Activated naive CD4-positive, alpha-beta T cell treated with anti-CD3 and anti-CD28 coated beads, Interleukin-2, amount 10 ng/mL, durations not matched to agents 7 days and 5 days (primary cell): Measurements from ENCODE around the gene NPAS3.

Experiments used
- CTCF ChIA-PET: fragments of 350-600 bp; sonication (Branson Sonifier 250); formaldehyde crosslinking; loops from one replicate; lab custom pipeline; 2021; ENCODE audit warnings: antibody characterized with exemption; lab: Charles Lee
- DNase-seq: peaks from one replicate; pipeline ENCODE4 v3.0.0-alpha.2; 2020
- H3K27ac Mint-ChIP-seq: one replicate; pipeline ENCODE4 v1.8.0; 2021; ENCODE audit warnings: mild to moderate bottlenecking, moderate library complexity, mixed read lengths
- H3K27me3 Mint-ChIP-seq: one replicate; pipeline ENCODE4 v1.8.0; 2021; ENCODE audit warnings: mild to moderate bottlenecking, mixed read lengths
- H3K36me3 Mint-ChIP-seq: one replicate; pipeline ENCODE4 v1.8.0; 2021; ENCODE audit warnings: mixed read lengths
- H3K4me1 Mint-ChIP-seq: one replicate; pipeline ENCODE4 v1.8.0; 2021; ENCODE audit warnings: mixed read lengths
- H3K4me3 Mint-ChIP-seq: one replicate; pipeline ENCODE4 v1.8.0; 2021; ENCODE audit warnings: mild to moderate bottlenecking, moderate library complexity, mixed read lengths
- H3K9me3 Mint-ChIP-seq: one replicate; pipeline ENCODE4 v1.8.0; 2021; ENCODE audit warnings: mixed read lengths

Gene NPAS3

DNA sequence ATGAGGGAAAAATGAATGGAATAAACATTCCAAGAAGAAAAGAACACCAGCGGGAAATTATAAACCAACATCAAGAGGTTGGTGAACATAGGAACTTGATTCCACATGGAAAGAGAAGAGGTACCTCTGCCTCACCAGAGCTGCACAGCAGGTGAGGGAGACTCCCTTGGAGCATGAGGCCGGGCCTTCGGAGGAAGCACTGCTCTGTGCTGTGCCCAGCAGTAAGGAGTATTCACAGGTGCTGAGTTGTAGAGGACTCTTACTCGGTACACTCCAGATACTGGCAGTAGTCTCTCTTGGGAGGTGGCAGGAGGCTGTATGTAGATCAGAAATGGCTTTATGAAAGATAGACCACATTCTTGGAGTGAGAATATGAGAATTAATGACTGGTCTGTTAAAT, 76.0 kb downstream of the NPAS3 start:
- Mint-ChIP-seq H3K27ac (no peak overlapping the region), H3K27me3 (no peaks in the 10 kb centered on the region), H3K4me3 (no peak overlapping the region), H3K9me3 (no peaks in the 10 kb centered on the region), H3K4me1 (no peaks in the 10 kb centered on the region), H3K36me3 (no peaks in the 10 kb centered on the region)
- CTCF ChIA-PET, result interaction anchor here (1.2 kb wide), 1 partner anchor 10 kb away, joined by 3 read pairs; no protein-coding TSS in a partner anchor
- DNase-seq, result no peak

DNA sequence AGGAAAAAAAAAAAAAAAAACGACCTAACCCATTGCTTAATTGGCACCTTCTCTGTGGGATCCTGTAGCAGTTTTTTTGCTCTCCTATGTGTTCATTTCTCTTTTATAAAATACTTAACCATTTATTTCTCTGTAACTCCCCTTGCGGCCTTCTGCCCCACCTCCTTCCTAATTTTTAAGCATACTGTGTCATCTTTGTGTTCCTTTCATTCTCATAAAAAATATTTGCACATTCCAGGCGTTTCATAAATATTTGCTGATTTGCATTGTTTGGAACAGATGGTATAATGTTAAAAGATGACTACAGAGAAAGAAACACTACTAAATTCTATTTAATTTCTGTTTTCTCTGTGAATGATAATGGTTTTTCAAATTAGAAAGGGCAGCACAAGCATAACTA, 77.9 kb downstream of the NPAS3 start:
- Mint-ChIP-seq H3K4me1 (no peaks in the 10 kb centered on the region), H3K36me3 (no peaks in the 10 kb centered on the region), H3K4me3 (no peak overlapping the region), H3K27ac (no peak overlapping the region), H3K9me3 (no peaks in the 10 kb centered on the region), H3K27me3 (no peaks in the 10 kb centered on the region)
- CTCF ChIA-PET, result no interaction called here
- no peak for DNase-seq

DNA sequence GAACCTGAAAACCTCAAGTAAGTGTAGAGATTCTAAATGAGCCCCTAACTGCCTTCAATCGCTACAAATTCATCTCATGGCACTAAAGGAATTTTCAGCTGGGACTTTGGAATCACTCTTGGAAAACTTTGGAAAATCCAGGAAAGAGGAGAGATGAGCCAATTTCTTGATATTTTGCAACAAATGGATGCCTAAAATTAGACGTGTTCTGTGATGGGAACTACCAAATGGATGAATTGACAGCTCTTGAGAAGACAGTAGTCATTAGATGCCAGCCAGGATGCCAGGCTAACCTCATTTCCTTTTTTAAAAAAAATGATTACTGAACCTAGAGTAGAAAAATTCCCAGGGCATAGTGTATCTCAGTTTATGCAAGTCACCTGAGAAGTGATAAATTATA, 78.3 kb downstream of the NPAS3 start:
- no peaks in the 10 kb centered on the region for H3K36me3 Mint-ChIP-seq
- no peak overlapping the region for H3K27ac Mint-ChIP-seq
- H3K4me3 Mint-ChIP-seq, result no peak overlapping the region
- H3K4me1 Mint-ChIP-seq, result no peaks in the 10 kb centered on the region
- no peaks in the 10 kb centered on the region for H3K9me3 Mint-ChIP-seq
- no peak for DNase-seq
- no peaks in the 10 kb centered on the region for H3K27me3 Mint-ChIP-seq
- CTCF ChIA-PET, result no interaction called here

DNA sequence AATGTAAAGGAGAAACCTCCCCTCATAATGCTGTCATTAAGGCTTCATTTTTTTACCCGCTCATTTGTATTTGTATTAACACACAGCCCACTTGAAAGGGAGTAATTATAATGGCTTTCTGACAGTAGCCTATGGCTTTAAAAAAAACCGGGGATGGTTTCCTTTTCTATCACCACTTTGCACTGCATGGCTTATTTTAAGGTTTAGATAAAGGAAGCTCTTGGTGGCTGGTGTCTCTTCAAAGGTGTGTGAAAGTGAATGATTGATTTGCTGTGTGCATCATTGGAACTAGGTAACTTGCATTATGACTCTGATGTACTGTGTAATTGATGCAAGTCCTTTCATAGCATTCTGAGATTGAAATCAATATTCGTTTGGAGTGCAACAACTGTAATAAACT, 80.7 kb downstream of the NPAS3 start:
- H3K4me1 Mint-ChIP-seq, result no peaks in the 10 kb centered on the region
- H3K27me3 Mint-ChIP-seq, result no peaks in the 10 kb centered on the region
- H3K9me3 Mint-ChIP-seq, result no peaks in the 10 kb centered on the region
- no peak overlapping the region for H3K27ac Mint-ChIP-seq
- CTCF ChIA-PET, result interaction anchor here (0.6 kb wide), 1 partner anchor 323 kb away, joined by 3 read pairs; no protein-coding TSS in a partner anchor
- DNase-seq, result no peak
- no peak overlapping the region for H3K4me3 Mint-ChIP-seq
- H3K36me3 Mint-ChIP-seq, result no peaks in the 10 kb centered on the region

DNA sequence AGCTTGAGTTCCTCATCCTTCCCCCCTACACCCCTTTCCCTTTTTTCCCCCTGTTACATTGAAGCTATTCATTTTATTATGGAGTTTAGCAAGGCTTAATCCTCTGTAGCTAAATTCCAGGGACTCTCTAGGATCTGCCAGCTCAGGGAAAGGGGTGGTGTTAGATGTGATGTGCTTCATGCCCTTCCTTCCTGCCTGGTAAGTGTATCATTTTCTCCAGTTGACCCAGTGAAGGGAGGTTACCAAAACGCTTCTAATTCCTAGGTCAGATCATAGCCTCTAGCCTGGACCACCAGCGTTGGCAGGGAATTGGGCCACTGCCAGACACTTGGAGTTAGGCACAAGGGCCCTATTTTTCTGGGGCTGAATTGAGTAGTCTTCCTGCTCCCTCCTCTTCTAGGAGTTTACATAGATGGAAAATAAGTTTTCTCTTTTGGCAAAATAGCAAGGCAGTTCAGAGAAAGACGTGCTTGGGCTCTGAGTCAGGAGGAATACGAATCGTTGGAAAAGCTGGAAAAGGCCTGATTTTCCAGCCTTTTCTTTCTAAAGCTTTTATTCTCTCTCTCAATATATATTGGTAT, 88.3 kb downstream of the NPAS3 start:
- Mint-ChIP-seq H3K27me3 (no peaks in the 10 kb centered on the region), H3K4me3 (no peak overlapping the region), H3K27ac (no peak overlapping the region), H3K36me3 (no peaks in the 10 kb centered on the region), H3K9me3 (no peaks in the 10 kb centered on the region), H3K4me1 (no peaks in the 10 kb centered on the region)
- CTCF ChIA-PET, result no interaction called here
- no peak for DNase-seq

DNA sequence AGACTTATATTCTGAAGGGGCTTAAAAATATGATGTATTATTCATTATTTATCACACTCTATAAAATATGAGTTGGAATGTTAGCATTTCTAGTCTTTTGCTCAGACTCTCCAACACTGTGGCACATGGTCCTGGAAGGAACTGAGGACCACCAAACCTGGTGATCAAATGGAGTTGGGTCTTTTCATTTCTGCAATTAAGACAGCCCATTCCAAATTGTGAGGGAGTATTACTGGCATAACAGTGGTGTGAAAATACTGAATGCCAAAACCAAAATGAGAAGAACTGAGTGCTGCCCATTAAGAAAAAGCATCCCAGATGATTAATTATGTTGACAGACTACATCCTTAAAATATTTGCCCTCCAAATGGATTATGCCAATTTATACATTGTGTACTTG, 90.8 kb downstream of the NPAS3 start:
- Mint-ChIP-seq H3K9me3 (no peaks in the 10 kb centered on the region), H3K27ac (no peak overlapping the region), H3K36me3 (no peaks in the 10 kb centered on the region), H3K27me3 (no peaks in the 10 kb centered on the region), H3K4me1 (no peaks in the 10 kb centered on the region), H3K4me3 (no peak overlapping the region)
- CTCF ChIA-PET, result no interaction called here
- no peak for DNase-seq

DNA sequence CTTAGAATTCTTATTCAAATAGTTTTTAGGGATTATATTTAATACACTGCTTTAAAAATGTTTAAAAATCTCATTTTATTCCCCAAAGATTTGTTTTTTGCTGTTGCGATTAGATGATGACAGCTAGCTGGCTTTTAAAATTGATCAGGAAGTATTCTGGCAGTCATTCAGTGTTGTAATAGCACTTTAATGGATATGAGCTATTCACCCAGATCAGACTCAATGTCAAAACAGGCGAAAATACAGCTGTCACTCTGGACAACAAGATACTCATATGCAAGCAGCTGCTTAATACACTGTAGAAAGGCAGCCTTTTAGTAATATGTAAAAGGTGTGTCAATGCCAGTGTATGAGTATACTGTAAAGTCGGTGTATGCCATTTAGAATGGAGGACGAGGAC, 91.7 kb downstream of the NPAS3 start:
- CTCF ChIA-PET, result no interaction called here
- no peaks in the 10 kb centered on the region for H3K9me3 Mint-ChIP-seq
- no peaks in the 10 kb centered on the region for H3K4me1 Mint-ChIP-seq
- H3K36me3 Mint-ChIP-seq, result no peaks in the 10 kb centered on the region
- no peaks in the 10 kb centered on the region for H3K27me3 Mint-ChIP-seq
- H3K27ac Mint-ChIP-seq, result no peak overlapping the region
- no peak for DNase-seq
- no peak overlapping the region for H3K4me3 Mint-ChIP-seq

DNA sequence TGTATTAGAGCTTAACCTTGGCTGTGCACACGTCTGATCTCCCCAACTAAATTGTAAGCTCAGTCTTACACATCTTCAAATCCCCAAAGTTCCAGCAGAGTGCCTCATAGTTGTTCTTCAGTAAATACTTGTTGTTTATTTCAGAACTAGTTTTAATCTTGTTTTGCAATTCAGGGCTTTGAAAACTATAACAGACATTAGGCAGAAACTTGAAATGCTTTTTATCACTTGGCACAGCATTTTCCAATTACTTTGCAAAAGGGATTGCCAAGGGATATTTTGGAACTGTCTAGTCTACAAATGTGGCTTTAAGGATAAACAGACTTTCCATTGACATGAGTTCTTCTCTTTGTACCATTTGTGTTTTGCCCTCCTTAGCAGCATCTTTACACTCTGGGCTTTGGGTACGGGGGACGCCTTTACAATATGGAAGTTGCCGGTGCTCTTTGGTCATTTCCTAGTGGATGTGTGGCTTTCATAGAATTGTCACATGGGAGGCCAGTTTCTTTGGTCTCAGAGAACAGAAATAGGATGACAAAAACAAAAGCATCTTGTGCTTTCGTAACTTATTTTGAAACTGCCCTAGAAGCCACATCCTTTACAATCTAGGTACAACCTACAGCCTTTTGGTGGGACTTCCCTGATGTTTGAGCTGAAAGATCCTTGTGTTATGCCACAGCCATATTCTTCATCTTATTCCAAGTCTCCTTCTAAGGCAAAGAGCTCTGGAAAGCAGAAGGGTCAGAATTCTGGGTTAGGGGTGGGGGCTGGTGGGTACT, 96.9 kb downstream of the NPAS3 start:
- DNase-seq, result no peak
- Mint-ChIP-seq H3K4me1 (no peaks in the 10 kb centered on the region), H3K9me3 (no peaks in the 10 kb centered on the region), H3K36me3 (no peaks in the 10 kb centered on the region), H3K27me3 (no peaks in the 10 kb centered on the region), H3K4me3 (no peak overlapping the region), H3K27ac (no peak overlapping the region)
- CTCF ChIA-PET, result no interaction called here

DNA sequence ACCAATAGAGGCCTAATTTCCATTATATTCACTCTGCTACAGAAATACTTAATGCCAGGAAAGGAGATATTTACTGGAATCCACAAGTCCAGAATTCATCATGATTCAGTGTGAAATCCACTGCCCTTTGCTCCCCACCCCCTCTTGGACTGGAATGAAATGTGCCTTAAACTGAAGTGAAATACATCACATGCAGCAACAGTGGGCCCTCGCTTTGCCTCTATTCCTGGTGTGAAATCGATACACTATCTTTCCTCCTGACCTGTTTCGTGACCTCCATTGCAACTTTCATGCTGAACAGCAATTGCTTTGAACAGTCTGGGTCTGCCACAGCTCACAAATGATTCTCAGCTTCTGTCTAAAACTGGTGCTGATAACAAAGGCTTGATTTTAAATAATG, 100.6 kb downstream of the NPAS3 start:
- Mint-ChIP-seq H3K36me3 (no peaks in the 10 kb centered on the region), H3K27me3 (no peaks in the 10 kb centered on the region), H3K4me3 (no peak overlapping the region), H3K9me3 (peaks cover 5% of the 10 kb centered on the region), H3K27ac (no peak overlapping the region), H3K4me1 (no peaks in the 10 kb centered on the region)
- DNase-seq, result no peak
- CTCF ChIA-PET, result no interaction called here

DNA sequence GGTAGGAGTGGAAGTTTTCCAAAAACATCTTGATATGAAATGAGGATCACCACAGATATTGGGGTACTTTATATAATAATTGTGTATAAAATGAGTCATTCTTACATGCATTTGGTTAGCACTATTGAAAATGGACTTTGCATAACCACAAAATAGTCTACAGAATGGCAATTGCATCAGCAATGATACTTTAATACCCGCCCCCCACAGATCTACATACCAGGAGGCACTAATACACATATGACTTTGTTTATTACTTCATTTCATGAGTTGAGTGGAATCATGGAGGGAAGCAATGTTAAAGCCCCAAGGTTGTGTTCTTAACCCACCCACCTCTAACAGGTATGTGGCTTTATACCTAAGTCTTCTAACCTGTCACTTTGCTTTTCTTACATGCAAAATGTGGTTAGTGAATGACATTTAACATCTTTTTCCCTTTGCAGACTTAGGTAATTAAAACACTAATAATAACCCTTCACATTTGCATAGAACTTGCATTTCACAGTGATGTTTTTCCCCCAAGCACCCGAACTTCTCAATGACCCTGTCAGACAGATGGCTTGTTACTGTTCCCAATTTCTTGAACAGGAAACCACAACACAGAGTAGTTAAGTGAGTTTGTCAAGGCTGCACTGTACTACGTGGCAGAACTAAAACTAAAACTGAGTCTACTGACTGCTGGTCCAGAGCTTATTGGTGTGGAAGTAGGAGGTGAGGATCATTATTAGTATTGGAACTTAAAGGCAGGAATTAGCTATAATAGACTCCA, 101.9 kb downstream of the NPAS3 start:
- CTCF ChIA-PET, result no interaction called here
- no peaks in the 10 kb centered on the region for H3K4me1 Mint-ChIP-seq
- DNase-seq, result no peak
- peaks cover 12% of the 10 kb centered on the region for H3K9me3 Mint-ChIP-seq
- H3K27me3 Mint-ChIP-seq, result no peaks in the 10 kb centered on the region
- H3K36me3 Mint-ChIP-seq, result no peaks in the 10 kb centered on the region
- H3K4me3 Mint-ChIP-seq, result no peak overlapping the region
- H3K27ac Mint-ChIP-seq, result no peak overlapping the region

DNA sequence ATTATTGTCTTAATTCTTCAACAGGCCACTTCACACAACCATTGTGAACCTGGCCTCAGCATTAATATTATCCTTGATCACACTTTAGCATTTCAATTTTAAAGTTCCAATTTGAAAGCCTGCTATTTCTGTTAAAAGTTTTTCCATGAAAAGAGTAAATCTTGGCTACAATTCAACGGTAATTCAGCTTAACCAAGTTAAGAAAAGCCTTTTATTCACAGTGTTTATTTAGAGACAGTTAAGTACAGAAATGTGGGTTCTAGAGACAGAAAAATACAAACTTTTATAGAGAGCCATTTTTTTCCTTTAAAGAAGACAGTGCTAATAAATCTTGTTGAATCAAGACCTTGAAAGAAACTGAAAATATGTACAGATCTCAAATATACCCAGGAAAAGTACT, 103.9 kb downstream of the NPAS3 start:
- Mint-ChIP-seq H3K4me3 (no peak overlapping the region), H3K9me3 (peaks cover 17% of the 10 kb centered on the region), H3K36me3 (no peaks in the 10 kb centered on the region), H3K27me3 (no peaks in the 10 kb centered on the region), H3K27ac (no peak overlapping the region), H3K4me1 (no peaks in the 10 kb centered on the region)
- CTCF ChIA-PET, result no interaction called here
- DNase-seq, result no peak

DNA sequence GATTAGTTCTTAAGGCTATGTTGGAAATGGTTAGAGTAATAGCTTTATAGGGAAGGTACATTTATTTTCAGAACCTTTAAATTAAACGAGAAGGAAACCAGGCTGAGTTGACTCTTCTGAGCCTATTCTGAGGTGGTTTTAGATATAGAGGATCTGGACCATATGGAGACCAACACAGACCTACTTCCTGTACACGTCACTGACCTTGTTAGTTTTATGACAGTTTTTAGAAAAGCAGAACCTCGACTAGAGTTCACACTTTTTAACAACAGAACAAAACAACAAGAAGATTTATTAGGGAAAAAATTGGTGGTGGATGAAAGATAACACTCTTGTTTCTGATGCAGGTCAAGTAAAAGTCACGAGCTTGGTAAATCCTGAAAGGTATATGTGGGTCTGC, 107.1 kb downstream of the NPAS3 start:
- Mint-ChIP-seq H3K4me3 (no peak overlapping the region), H3K9me3 (peaks cover 16% of the 10 kb centered on the region), H3K4me1 (no peaks in the 10 kb centered on the region), H3K27me3 (no peaks in the 10 kb centered on the region), H3K36me3 (no peaks in the 10 kb centered on the region), H3K27ac (no peak overlapping the region)
- CTCF ChIA-PET, result no interaction called here
- DNase-seq, result no peak

DNA sequence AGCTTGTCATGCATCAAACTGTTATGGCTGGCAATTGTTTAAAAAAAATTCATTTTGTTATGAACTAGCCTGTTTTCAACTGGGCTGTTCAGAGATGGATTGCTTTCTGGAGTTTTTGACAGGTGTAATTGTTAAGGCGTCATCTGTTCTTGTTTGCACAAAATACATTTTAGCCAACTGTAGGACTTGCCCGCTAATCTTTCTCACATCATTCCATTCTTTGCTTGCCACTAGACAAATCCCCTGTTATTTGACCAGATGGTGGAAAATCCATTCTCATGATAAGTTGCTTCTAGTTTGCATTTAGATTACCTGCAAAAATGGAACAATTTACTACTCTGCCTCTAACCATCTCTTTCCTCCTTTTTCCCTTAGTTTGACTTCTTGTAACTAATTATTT, 114.3 kb downstream of the NPAS3 start:
- Mint-ChIP-seq H3K36me3 (no peaks in the 10 kb centered on the region), H3K4me1 (no peaks in the 10 kb centered on the region), H3K27me3 (no peaks in the 10 kb centered on the region), H3K4me3 (no peak overlapping the region), H3K9me3 (peaks cover 2% of the 10 kb centered on the region), H3K27ac (no peak overlapping the region)
- CTCF ChIA-PET, result no interaction called here
- no peak for DNase-seq

DNA sequence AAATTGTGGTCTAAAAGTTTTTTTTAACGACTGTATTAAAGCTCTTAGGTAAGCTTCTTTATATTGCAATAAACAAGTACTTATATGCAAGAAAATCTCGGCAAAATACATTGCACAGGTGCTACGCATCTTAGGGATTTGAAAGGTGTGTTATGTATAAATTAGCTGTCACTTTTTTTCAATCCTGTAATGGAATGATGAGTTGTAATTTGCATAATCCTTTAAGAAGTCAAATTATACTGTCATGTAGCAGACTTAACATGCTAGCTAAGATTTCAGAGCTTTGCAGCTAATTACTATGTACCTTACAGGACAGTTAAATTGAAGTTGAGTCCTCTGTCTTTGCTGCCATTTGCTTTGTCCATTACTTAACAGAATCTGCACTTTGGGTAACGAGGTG, 117.5 kb downstream of the NPAS3 start:
- H3K4me3 Mint-ChIP-seq, result no peak overlapping the region
- DNase-seq, result no peak
- peaks cover 2% of the 10 kb centered on the region for H3K9me3 Mint-ChIP-seq
- no peaks in the 10 kb centered on the region for H3K4me1 Mint-ChIP-seq
- CTCF ChIA-PET, result no interaction called here
- H3K27ac Mint-ChIP-seq, result no peak overlapping the region
- no peaks in the 10 kb centered on the region for H3K27me3 Mint-ChIP-seq
- H3K36me3 Mint-ChIP-seq, result no peaks in the 10 kb centered on the region

DNA sequence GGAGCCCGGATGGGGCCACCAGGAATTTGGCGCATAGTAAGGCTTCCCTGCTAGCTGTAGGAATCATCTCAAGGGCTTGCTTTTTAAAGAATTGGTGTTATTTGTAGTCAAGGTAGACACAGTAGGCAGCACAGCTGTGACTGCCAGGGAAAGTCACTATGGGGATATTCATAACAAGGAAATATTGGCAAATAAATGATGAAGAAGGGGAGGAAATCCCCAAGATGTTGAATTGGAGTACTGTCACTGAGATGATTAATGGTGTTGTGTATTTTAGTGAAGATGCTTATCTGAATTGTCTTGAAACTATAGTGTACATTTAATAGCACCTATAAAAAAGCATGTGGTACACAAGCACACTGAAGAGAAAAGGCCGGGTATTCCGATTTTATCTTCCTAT, 118.9 kb downstream of the NPAS3 start:
- DNase-seq, result no peak
- no peak overlapping the region for H3K4me3 Mint-ChIP-seq
- CTCF ChIA-PET, result no interaction called here
- H3K27ac Mint-ChIP-seq, result no peak overlapping the region
- no peaks in the 10 kb centered on the region for H3K9me3 Mint-ChIP-seq
- H3K36me3 Mint-ChIP-seq, result no peaks in the 10 kb centered on the region
- no peaks in the 10 kb centered on the region for H3K4me1 Mint-ChIP-seq
- H3K27me3 Mint-ChIP-seq, result no peaks in the 10 kb centered on the region
